T-cell (primary cell): Measurements from ENCODE around the gene ENDOG. TPM values are rescaled to one million over a fixed set of nuclear protein-coding genes. Genes with fewer than 3 reads are reported as not detected.
"Not testable (repeated sequence)": the region's sequence is repeated elsewhere in the genome, so short reads cannot be mapped to it uniquely, and the experiment has no call there.

Experiments
- ATAC-seq, 4 experiments: fragments of 200-7000 bp in 3 of 4; fragments of 150-1000 bp in 1 of 4; cut with Tn5 transposase; replicated peaks in 1 of 4; 1 replicate in 3 of 4; 2 replicates in 1 of 4; pipeline ENCODE4 v1.10.0; 2021; ENCODE audit warnings: moderate library complexity in 3 of 4, mild to moderate bottlenecking in 2 of 4, moderate number of reproducible peaks in 1 of 4
- CTCF ChIA-PET, 2 donors: fragments of 300-600 bp; sonication (Branson Sonifier 250); formaldehyde crosslinking; loops; one replicate each; lab custom pipeline; 2022; ENCODE audit warnings: antibody characterized with exemption in 2 of 2; lab: Charles Lee
- POLR2A ChIA-PET, 2 donors: fragments of 300-600 bp; sonication (Branson Sonifier 250); formaldehyde crosslinking; loops; one replicate each; lab custom pipeline; 2022; ENCODE audit warnings: antibody characterized with exemption in 2 of 2; lab: Charles Lee
- DNase-seq, 35 experiments: peaks; one replicate each; pipeline versions ENCODE4 v3.0.0 to v3.0.0-alpha.2; 2013 to 2023
- H3K27ac ChIP-seq: one replicate; pipeline ENCODE4 v1.5.1; 2013; ENCODE audit warnings: low read length
- H3K27me3 ChIP-seq, 2 experiments: replicated peaks in 1 of 2; 1 replicate in 1 of 2; 2 replicates in 1 of 2; pipeline versions ENCODE4 v1.6.1 to v1.7.0; 2013; ENCODE audit warnings: low read length in 1 of 2, mixed read lengths in 1 of 2; ENCODE audit not compliant: control insufficient read depth in 2 of 2, insufficient read depth in 2 of 2; ENCODE audit errors: extremely low read depth in 1 of 2
- H3K36me3 ChIP-seq, 2 donors: 1 replicate in 1 of 2; 2 replicates in 1 of 2; pipeline versions ENCODE4 v1.6.1 to v1.7.0; 2013; ENCODE audit warnings: low read length in 1 of 2; ENCODE audit not compliant: control insufficient read depth in 2 of 2, insufficient read depth in 1 of 2; ENCODE audit errors: extremely low read depth in 1 of 2
- H3K4me1 ChIP-seq, 2 experiments: 1 replicate in 1 of 2; 2 replicates in 1 of 2; pipeline versions ENCODE4 v1.6.1 to v1.7.0; 2013; ENCODE audit warnings: low read length in 2 of 2, mixed read lengths in 1 of 2; ENCODE audit not compliant: insufficient read depth in 2 of 2, control insufficient read depth in 1 of 2; ENCODE audit errors: extremely low read depth in 1 of 2
- H3K4me3 ChIP-seq, 2 donors: 1 replicate in 1 of 2; 2 replicates in 1 of 2; pipeline versions ENCODE4 v1.5.1 to v1.7.0; 2013; ENCODE audit warnings: mild to moderate bottlenecking in 2 of 2, low read length in 1 of 2, moderate library complexity in 1 of 2; ENCODE audit not compliant: control insufficient read depth in 1 of 2; ENCODE audit errors: extremely low read depth in 1 of 2
- H3K9me3 ChIP-seq: 2 replicates; pipeline ENCODE4 v1.7.0; 2013
- H3K27ac Mint-ChIP-seq, 2 donors: one replicate each; pipeline ENCODE4 v1.8.0; 2020 to 2021; ENCODE audit warnings: mild to moderate bottlenecking in 2 of 2, mixed read lengths in 2 of 2
- H3K27me3 Mint-ChIP-seq, 2 donors: one replicate each; pipeline ENCODE4 v1.8.0; 2021 to 2022; ENCODE audit warnings: mixed read lengths in 2 of 2
- H3K36me3 Mint-ChIP-seq: one replicate; pipeline ENCODE4 v1.8.0; 2021; ENCODE audit warnings: mixed read lengths
- H3K4me1 Mint-ChIP-seq, 3 donors: one replicate each; pipeline ENCODE4 v1.8.0; 2020 to 2022; ENCODE audit warnings: mixed read lengths in 3 of 3, mild to moderate bottlenecking in 1 of 3
- H3K4me3 Mint-ChIP-seq, 3 donors: one replicate each; pipeline ENCODE4 v1.8.0; 2020 to 2022; ENCODE audit warnings: mild to moderate bottlenecking in 3 of 3, mixed read lengths in 3 of 3, moderate library complexity in 3 of 3
- H3K9me3 Mint-ChIP-seq, 3 donors: one replicate each; pipeline ENCODE4 v1.8.0; 2020 to 2022; ENCODE audit warnings: mixed read lengths in 3 of 3
- WGBS: methylation state at CpG from one replicate; pipeline ENCODE4 v1.1.5; 2013; ENCODE audit warnings: missing lambda C conversion rate; ENCODE audit not compliant: insufficient coverage; 5-methylcytosine and 5-hydroxymethylcytosine counted together
- total RNA-seq, 35 experiments: library from RNA in 6 of 35; stranded (reverse) in 6 of 35; fragments of 120-200 nt in 1 of 35; gene quantifications; one replicate each; pipeline versions ENCODE4 v1.2.1 to v1.2.4 and lab custom pipeline; 2013 to 2026

ENDOG gene
- total RNA-seq, 5 donors from 2014 or later (not counting 1 experiment from before 2014, with no cell fraction given): 11.3 to 31.1 (median 25.1) TPM

GRCh38 chr9:128792978-128793686 lies 25.2 kb upstream of the ENDOG start:
- ChIA-PET CTCF (no interaction called here), POLR2A (interaction anchor here in 1 of 2 donors (0.6 kb wide), 1 partner anchor 22 kb away, joined by 5 read pairs; no protein-coding TSS in a partner anchor)
- DNase-seq (no peak), ATAC-seq (no peak)
- Histone ChIP-seq H3K36me3 (peaks cover 32 to 67% of the 10 kb centered on the region in 2 donors), H3K27me3 (no peaks in the 10 kb centered on the region), H3K27ac (no peak overlapping the region), H3K4me3 (no peak overlapping the region), H3K4me1 (peaks cover 3 to 5% of the 10 kb centered on the region in 2 experiments), H3K9me3 (no peaks in the 10 kb centered on the region)
- Mint-ChIP-seq H3K4me1 (peaks cover 12 to 27% (median 14%) of the 10 kb centered on the region in 3 donors), H3K4me3 (no peak overlapping the region), H3K36me3 (peaks cover 35% of the 10 kb centered on the region), H3K9me3 (no peaks in the 10 kb centered on the region), H3K27ac (no peak overlapping the region), H3K27me3 (no peaks in the 10 kb centered on the region)
- WGBS: 90% methylated on average over 6 of the region's 8 CpGs

- H3K9me3 ChIP-seq, H3K27ac Mint-ChIP-seq, CTCF ChIA-PET, H3K9me3 Mint-ChIP-seq, H3K4me3 Mint-ChIP-seq, H3K4me1 ChIP-seq, ATAC-seq, H3K27ac ChIP-seq, DNase-seq, H3K27me3 Mint-ChIP-seq, POLR2A ChIA-PET, H3K4me3 ChIP-seq, H3K27me3 ChIP-seq: not testable (repeated sequence)
- H3K36me3 ChIP-seq: peaks cover 42 to 75% of the 10 kb centered on the region in 2 donors
- Mint-ChIP-seq H3K36me3 (peaks cover 40% of the 10 kb centered on the region), H3K4me1 (peaks cover 0 to 14% (median 2%) of the 10 kb centered on the region in 3 donors)
- WGBS: no CpG with 5 or more reads among the region's 2 CpGs
These were observed 23.3 kb upstream of the ENDOG start for GRCh38 chr9:128794961-128795360.

- no peaks in the 10 kb centered on the region for H3K27me3 ChIP-seq
- no peak overlapping the region for H3K27ac ChIP-seq
- WGBS: 85% methylated on average over 7 of the region's 8 CpGs
- CTCF ChIA-PET: interaction anchor here in 1 of 2 donors (0.6 kb wide), 1 partner anchor 20 kb away, joined by 3 read pairs; the partner anchor contains the start of gene ENDOG
- Mint-ChIP-seq H3K9me3 (no peaks in the 10 kb centered on the region), H3K4me1 (peaks cover 0 to 2% (median under 1%) of the 10 kb centered on the region in 3 donors), H3K27ac (no peak overlapping the region), H3K27me3 (no peaks in the 10 kb centered on the region), H3K36me3 (peaks cover 43% of the 10 kb centered on the region), H3K4me3 (no peak overlapping the region)
- DNase-seq (no peak), ATAC-seq (no peak)
- POLR2A ChIA-PET: no interaction called here
- H3K36me3 ChIP-seq: peaks cover 19 to 64% of the 10 kb centered on the region in 2 donors
- H3K4me1 ChIP-seq: no peaks in the 10 kb centered on the region
- H3K4me3 ChIP-seq: no peak overlapping the region
- no peaks in the 10 kb centered on the region for H3K9me3 ChIP-seq
These were observed 19.4 kb upstream of the ENDOG start for GRCh38 chr9:128798896-128799295.

- Mint-ChIP-seq H3K36me3 (peaks cover 41% of the 10 kb centered on the region), H3K4me1 (no peaks in the 10 kb centered on the region), H3K4me3 (no peak overlapping the region), H3K9me3 (no peaks in the 10 kb centered on the region), H3K27me3 (no peaks in the 10 kb centered on the region), H3K27ac (no peak overlapping the region)
- H3K36me3 ChIP-seq: peaks cover 20 to 65% of the 10 kb centered on the region in 2 donors
- no peaks in the 10 kb centered on the region for H3K9me3 ChIP-seq
- H3K4me3 ChIP-seq: no peak overlapping the region
- H3K4me1 ChIP-seq: no peaks in the 10 kb centered on the region
- POLR2A ChIA-PET: interaction anchor here in 1 of 2 donors (0.8 kb wide), 1 partner anchor 11 kb away, joined by 7 read pairs; no protein-coding TSS in a partner anchor
- CTCF ChIA-PET: no interaction called here
- H3K27me3 ChIP-seq: no peaks in the 10 kb centered on the region
- no peak overlapping the region for H3K27ac ChIP-seq
- ATAC-seq: no peak
- 100% methylated on average over 3 of the region's 7 CpGs for WGBS
- DNase-seq: no peak
These were observed 18.2 kb upstream of the ENDOG start for GRCh38 chr9:128800061-128800460.

- no peaks in the 10 kb centered on the region for H3K9me3 ChIP-seq
- WGBS: 96% methylated on average over 4 of the region's 4 CpGs
- H3K36me3 Mint-ChIP-seq: peaks cover 42% of the 10 kb centered on the region
- H3K4me1 Mint-ChIP-seq: no peaks in the 10 kb centered on the region
- no peak for ATAC-seq
- H3K9me3 Mint-ChIP-seq: no peaks in the 10 kb centered on the region
- ChIA-PET CTCF (no interaction called here), POLR2A (no interaction called here)
- no peak overlapping the region for H3K27ac Mint-ChIP-seq
- no peak overlapping the region for H3K4me3 Mint-ChIP-seq
- no peak overlapping the region for H3K4me3 ChIP-seq
- no peaks in the 10 kb centered on the region for H3K27me3 Mint-ChIP-seq
- peaks cover 21 to 69% of the 10 kb centered on the region in 2 donors for H3K36me3 ChIP-seq
- H3K27me3 ChIP-seq: no peaks in the 10 kb centered on the region
- H3K4me1 ChIP-seq: no peaks in the 10 kb centered on the region
- H3K27ac ChIP-seq: no peak overlapping the region
- DNase-seq: no peak
These were observed 15.8 kb upstream of the ENDOG start for GRCh38 chr9:128802482-128802881.

- WGBS: 98% methylated on average over 14 of the region's 14 CpGs
- H3K27ac ChIP-seq: no peak overlapping the region
- Mint-ChIP-seq H3K27me3 (no peaks in the 10 kb centered on the region), H3K9me3 (no peaks in the 10 kb centered on the region), H3K4me1 (no peaks in the 10 kb centered on the region), H3K27ac (no peak overlapping the region), H3K4me3 (no peak overlapping the region), H3K36me3 (peaks cover 32% of the 10 kb centered on the region)
- ATAC-seq (no peak), DNase-seq (no peak)
- H3K27me3 ChIP-seq: no peaks in the 10 kb centered on the region
- ChIA-PET POLR2A (no interaction called here), CTCF (no interaction called here)
- H3K4me1 ChIP-seq: no peaks in the 10 kb centered on the region
- peaks cover 16 to 50% of the 10 kb centered on the region in 2 donors for H3K36me3 ChIP-seq
- H3K9me3 ChIP-seq: no peaks in the 10 kb centered on the region
- no peak overlapping the region for H3K4me3 ChIP-seq
These were observed 12.6 kb upstream of the ENDOG start for GRCh38 chr9:128805661-128806060.
